Measurements from ENCODE around the gene SYNPR. TPM values are rescaled to one million over a fixed set of nuclear protein-coding genes. Genes with fewer than 3 reads are reported as not detected.

Gene SYNPR
- total RNA-seq, 1 donor from 2014 or later: not detected

DNA sequence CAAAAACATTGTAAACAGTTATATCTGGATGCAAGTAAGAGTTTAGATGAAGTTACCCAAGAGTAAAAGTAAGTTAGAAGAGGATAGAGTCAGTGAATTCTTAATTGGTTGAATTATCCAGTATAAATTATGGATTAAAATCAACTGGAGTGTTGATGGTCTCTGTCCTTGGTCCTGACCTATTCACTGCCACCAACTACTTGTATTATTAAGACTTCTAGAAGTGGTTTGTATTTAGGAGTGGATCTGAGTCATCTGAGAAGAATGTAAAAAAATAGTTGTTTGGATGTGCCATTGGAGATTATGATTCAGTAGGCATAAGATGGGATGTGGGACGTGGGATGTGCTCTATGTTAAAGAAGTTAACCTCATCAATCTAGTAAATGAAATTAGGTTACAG is 86.4 kb downstream of the SYNPR start:
- Mint-ChIP-seq H3K9me3 (ENCODE audit: unreplicated experiment) (no peaks in the 10 kb centered on the region), H3K4me1 (ENCODE audit: unreplicated experiment) (no peaks in the 10 kb centered on the region)
- no peak for DNase-seq (ENCODE audit: low spot score)

GRCh38 chr3:63364910-63365309 is 86.8 kb downstream of the SYNPR start:
- peaks cover 3% of the 10 kb centered on the region for H3K27me3 Mint-ChIP-seq (ENCODE audit: unreplicated experiment)
- DNase-seq (ENCODE audit: low spot score): peak; percentile 38
- no peaks in the 10 kb centered on the region for H3K4me1 Mint-ChIP-seq (ENCODE audit: unreplicated experiment)
- no peaks in the 10 kb centered on the region for H3K9me3 Mint-ChIP-seq (ENCODE audit: unreplicated experiment)
- H3K36me3 Mint-ChIP-seq (ENCODE audit: low read depth, unreplicated experiment): no peaks in the 10 kb centered on the region
- TF ChIP-seq, protein P1, sequence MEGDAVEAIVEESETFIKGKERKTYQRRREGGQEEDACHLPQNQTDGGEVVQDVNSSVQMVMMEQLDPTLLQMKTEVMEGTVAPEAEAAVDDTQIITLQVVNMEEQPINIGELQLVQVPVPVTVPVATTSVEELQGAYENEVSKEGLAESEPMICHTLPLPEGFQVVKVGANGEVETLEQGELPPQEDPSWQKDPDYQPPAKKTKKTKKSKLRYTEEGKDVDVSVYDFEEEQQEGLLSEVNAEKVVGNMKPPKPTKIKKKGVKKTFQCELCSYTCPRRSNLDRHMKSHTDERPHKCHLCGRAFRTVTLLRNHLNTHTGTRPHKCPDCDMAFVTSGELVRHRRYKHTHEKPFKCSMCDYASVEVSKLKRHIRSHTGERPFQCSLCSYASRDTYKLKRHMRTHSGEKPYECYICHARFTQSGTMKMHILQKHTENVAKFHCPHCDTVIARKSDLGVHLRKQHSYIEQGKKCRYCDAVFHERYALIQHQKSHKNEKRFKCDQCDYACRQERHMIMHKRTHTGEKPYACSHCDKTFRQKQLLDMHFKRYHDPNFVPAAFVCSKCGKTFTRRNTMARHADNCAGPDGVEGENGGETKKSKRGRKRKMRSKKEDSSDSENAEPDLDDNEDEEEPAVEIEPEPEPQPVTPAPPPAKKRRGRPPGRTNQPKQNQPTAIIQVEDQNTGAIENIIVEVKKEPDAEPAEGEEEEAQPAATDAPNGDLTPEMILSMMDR (IDR thresholded peaks at IDR 0.05; ENCODE audit: unreplicated experiment): peak; percentile 48
- no peak overlapping the region for H3K27ac Mint-ChIP-seq (ENCODE audit: unreplicated experiment)
- no peak overlapping the region for H3K4me3 Mint-ChIP-seq (ENCODE audit: unreplicated experiment)

More for the DNA sequence above, 86.4 kb downstream of the SYNPR start:
- no peaks in the 10 kb centered on the region for H3K36me3 Mint-ChIP-seq (ENCODE audit: low read depth, unreplicated experiment)
- H3K4me3 Mint-ChIP-seq (ENCODE audit: unreplicated experiment): no peak overlapping the region
- H3K27ac Mint-ChIP-seq (ENCODE audit: unreplicated experiment): no peak overlapping the region
- peaks cover 3% of the 10 kb centered on the region for H3K27me3 Mint-ChIP-seq (ENCODE audit: unreplicated experiment)
- TF ChIP-seq, protein P1 (IDR thresholded peaks at IDR 0.05; ENCODE audit: unreplicated experiment): no peak

DNA sequence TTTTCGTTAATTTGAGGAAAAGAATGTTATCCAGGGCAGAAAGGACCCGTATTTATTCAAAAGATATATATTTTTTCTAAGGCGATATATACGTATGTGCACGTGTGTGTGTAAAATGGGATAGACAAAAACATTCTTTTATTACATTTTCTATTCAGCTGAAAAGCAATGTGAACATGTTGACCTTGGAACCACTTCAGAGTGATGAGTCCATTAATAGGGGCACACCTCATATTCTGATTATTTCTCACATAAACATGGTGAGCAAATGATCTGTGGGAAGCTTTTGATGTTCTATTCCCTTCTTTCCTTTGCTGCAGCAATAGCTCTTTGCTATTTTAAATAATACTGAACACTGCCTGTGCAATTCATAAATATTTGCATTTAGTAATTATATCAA is 87.6 kb downstream of the SYNPR start:
- no peak overlapping the region for H3K27ac Mint-ChIP-seq (ENCODE audit: unreplicated experiment)
- H3K27me3 Mint-ChIP-seq (ENCODE audit: unreplicated experiment): no peaks in the 10 kb centered on the region
- H3K9me3 Mint-ChIP-seq (ENCODE audit: unreplicated experiment): no peaks in the 10 kb centered on the region
- no peak overlapping the region for H3K4me3 Mint-ChIP-seq (ENCODE audit: unreplicated experiment)
- no peak for DNase-seq (ENCODE audit: low spot score)
- no peaks in the 10 kb centered on the region for H3K36me3 Mint-ChIP-seq (ENCODE audit: low read depth, unreplicated experiment)
- TF ChIP-seq, protein P1 (IDR thresholded peaks at IDR 0.05; ENCODE audit: unreplicated experiment): no peak
- H3K4me1 Mint-ChIP-seq (ENCODE audit: unreplicated experiment): no peaks in the 10 kb centered on the region

- Mint-ChIP-seq H3K9me3 (ENCODE audit: unreplicated experiment) (no peaks in the 10 kb centered on the region), H3K4me1 (ENCODE audit: unreplicated experiment) (no peaks in the 10 kb centered on the region), H3K4me3 (ENCODE audit: unreplicated experiment) (no peak overlapping the region), H3K27ac (ENCODE audit: unreplicated experiment) (no peak overlapping the region), H3K27me3 (ENCODE audit: unreplicated experiment) (peaks cover 5% of the 10 kb centered on the region), H3K36me3 (ENCODE audit: low read depth, unreplicated experiment) (no peaks in the 10 kb centered on the region)
- no peak for DNase-seq (ENCODE audit: low spot score)
- TF ChIP-seq, protein P1 (IDR thresholded peaks at IDR 0.05; ENCODE audit: unreplicated experiment): no peak
These were observed 92.0 kb downstream of the SYNPR start for GRCh38 chr3:63370094-63370493.

DNA sequence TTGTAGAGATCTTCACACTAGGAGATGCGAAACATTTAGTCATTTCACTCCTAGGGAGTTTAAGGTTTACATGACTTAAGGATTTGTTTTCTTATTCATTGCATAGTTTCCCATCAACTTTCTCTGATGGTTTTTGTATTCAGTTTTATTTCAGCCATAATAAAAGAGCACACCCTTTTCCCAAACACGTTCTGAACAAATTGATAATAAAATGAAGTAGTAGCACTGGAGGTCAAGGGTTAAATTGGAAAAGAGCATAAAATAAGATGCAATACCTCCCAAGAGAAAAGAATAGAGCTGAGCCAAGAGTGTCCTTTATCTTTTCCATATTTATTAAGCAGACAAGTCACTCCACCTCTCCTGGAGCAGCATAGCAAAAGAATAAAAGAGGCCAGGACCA is 104.9 kb downstream of the SYNPR start:
- Mint-ChIP-seq H3K27ac (ENCODE audit: unreplicated experiment) (no peak overlapping the region), H3K27me3 (ENCODE audit: unreplicated experiment) (peaks cover 2% of the 10 kb centered on the region), H3K4me3 (ENCODE audit: unreplicated experiment) (no peak overlapping the region), H3K4me1 (ENCODE audit: unreplicated experiment) (peaks cover 12% of the 10 kb centered on the region), H3K36me3 (ENCODE audit: low read depth, unreplicated experiment) (no peaks in the 10 kb centered on the region), H3K9me3 (ENCODE audit: unreplicated experiment) (no peaks in the 10 kb centered on the region)
- TF ChIP-seq, protein P1 (IDR thresholded peaks at IDR 0.05; ENCODE audit: unreplicated experiment): no peak
- DNase-seq (ENCODE audit: low spot score): no peak

Data from endothelial cell (in vitro differentiated cells).